SK-N-SH treated with all-trans-retinoic acid at 6 μM for 48 hours (cell line): ENCODE measurements around the gene HAPLN1.

Experiments used
- ARNTL ChIP-seq: fragments of 450-650 bp; formaldehyde crosslinking; IDR thresholded peaks from 2 replicates; pipeline ENCODE4 v1.5.0; 2020; ENCODE audit warnings: low read depth, mild to moderate bottlenecking, moderate library complexity, borderline replicate concordance
- BACH2 ChIP-seq: fragments of 250-450 bp; sonication (Bioruptor Pico); IDR thresholded peaks from 2 replicates; pipeline ENCODE4 v1.9.0; 2021; ENCODE audit warnings: mild to moderate bottlenecking, borderline replicate concordance
- CREB5 ChIP-seq: fragments of 250-450 bp; sonication (Bioruptor Pico); IDR thresholded peaks from 2 replicates; pipeline ENCODE4 v1.5.1; 2020; ENCODE audit warnings: low read depth, mild to moderate bottlenecking, moderate library complexity
- GLIS3 ChIP-seq: fragments of 250-450 bp; sonication (Bioruptor Pico); IDR thresholded peaks from 2 replicates; pipeline ENCODE4 v1.5.0; 2020; ENCODE audit warnings: mild to moderate bottlenecking, moderate library complexity
- ZFP30 ChIP-seq: fragments of 450-650 bp; formaldehyde crosslinking; IDR thresholded peaks from 2 replicates; pipeline ENCODE4 v1.5.0; 2022; ENCODE audit warnings: mild to moderate bottlenecking, moderate library complexity

- TF ChIP-seq ZFP30 (CRISPR knock-in tag): no peak
- TF ChIP-seq BACH2 (CRISPR knock-in tag): no peak
- TF ChIP-seq CREB5 (CRISPR knock-in tag): no peak
- no peak for TF ChIP-seq ARNTL (CRISPR knock-in tag)
- TF ChIP-seq GLIS3 (CRISPR knock-in tag): no peak
Observed at GRCh38 chr5:83744821-83745220, 24.2 kb upstream of the HAPLN1 start.
